Duodenal mucosa (tissue), 2 donors: Measurements from ENCODE around the gene BCORL1.

ENCODE experiments used
- H3K27ac ChIP-seq: one replicate; pipeline ENCODE4 v1.7.0; 2013; ENCODE audit warnings: low read depth, low read length
- H3K27me3 ChIP-seq, 2 donors: one replicate each; pipeline ENCODE4 v1.7.0; 2013; ENCODE audit warnings: low read length in 2 of 2, control low read depth in 1 of 2; ENCODE audit not compliant: insufficient read depth in 2 of 2, control insufficient read depth in 1 of 2
- H3K36me3 ChIP-seq, 2 donors: one replicate each; pipeline ENCODE4 v1.7.0; 2013; ENCODE audit warnings: low read length in 2 of 2, control low read depth in 1 of 2; ENCODE audit not compliant: insufficient read depth in 2 of 2, control insufficient read depth in 1 of 2
- H3K4me1 ChIP-seq, 2 donors: one replicate each; pipeline ENCODE4 v1.7.0; 2013; ENCODE audit warnings: low read length in 2 of 2, control low read depth in 1 of 2; ENCODE audit not compliant: insufficient read depth in 2 of 2, control insufficient read depth in 1 of 2
- H3K4me3 ChIP-seq, 2 donors: one replicate each; pipeline ENCODE4 v1.7.0; 2013; ENCODE audit warnings: low read length in 2 of 2, low read depth in 1 of 2
- H3K9ac ChIP-seq, 2 donors: one replicate each; pipeline ENCODE4 v1.7.0; 2013; ENCODE audit warnings: low read length in 2 of 2, low read depth in 1 of 2
- H3K9me3 ChIP-seq, 2 donors: one replicate each; pipeline ENCODE4 v1.7.0; 2013; ENCODE audit warnings: low read length in 2 of 2, control low read depth in 1 of 2; ENCODE audit not compliant: control insufficient read depth in 1 of 2

BCORL1 gene

GRCh38 chrX:130028196-130028595 lies 45.8 kb downstream of the BCORL1 start:
- Histone ChIP-seq H3K27me3 (no peaks in the 10 kb centered on the region), H3K4me1 (peaks cover 6 to 7% of the 10 kb centered on the region in 2 donors), H3K9me3 (no peaks in the 10 kb centered on the region), H3K9ac (no peak overlapping the region), H3K27ac (no peak overlapping the region), H3K36me3 (peaks cover under 1 to 32% of the 10 kb centered on the region in 2 donors), H3K4me3 (no peak overlapping the region)

GRCh38 chrX:130030826-130031225 lies 48.4 kb downstream of the BCORL1 start:
- Histone ChIP-seq H3K36me3 (peaks cover 6 to 37% of the 10 kb centered on the region in 2 donors), H3K4me3 (no peak overlapping the region), H3K9me3 (no peaks in the 10 kb centered on the region), H3K27ac (no peak overlapping the region), H3K9ac (no peak overlapping the region), H3K27me3 (no peaks in the 10 kb centered on the region), H3K4me1 (no peaks in the 10 kb centered on the region)

GRCh38 chrX:130032552-130032951 lies 50.1 kb downstream of the BCORL1 start:
- Histone ChIP-seq H3K9me3 (no peaks in the 10 kb centered on the region), H3K9ac (no peak overlapping the region), H3K4me1 (no peaks in the 10 kb centered on the region), H3K4me3 (no peak overlapping the region), H3K27me3 (no peaks in the 10 kb centered on the region), H3K36me3 (peaks cover 8 to 36% of the 10 kb centered on the region in 2 donors), H3K27ac (no peak overlapping the region)

GRCh38 chrX:130034178-130034577 lies 51.7 kb downstream of the BCORL1 start:
- Histone ChIP-seq H3K4me3 (no peak overlapping the region), H3K9ac (no peak overlapping the region), H3K27ac (no peak overlapping the region), H3K4me1 (no peaks in the 10 kb centered on the region), H3K27me3 (no peaks in the 10 kb centered on the region), H3K9me3 (no peaks in the 10 kb centered on the region), H3K36me3 (peaks cover 13 to 47% of the 10 kb centered on the region in 2 donors)

- no peaks in the 10 kb centered on the region for H3K27me3 ChIP-seq
- H3K4me3 ChIP-seq = no peak overlapping the region
- no peaks in the 10 kb centered on the region for H3K9me3 ChIP-seq
- no peak overlapping the region for H3K27ac ChIP-seq
- H3K9ac ChIP-seq = no peak overlapping the region
- peaks cover 0 to 6% of the 10 kb centered on the region in 2 donors for H3K4me1 ChIP-seq
- H3K36me3 ChIP-seq = peaks cover 19 to 41% of the 10 kb centered on the region in 2 donors
These were observed 57.4 kb downstream of the BCORL1 start for GRCh38 chrX:130039847-130040246.

GRCh38 chrX:130047416-130047815 lies 65.0 kb downstream of the BCORL1 start:
- Histone ChIP-seq H3K4me1 (no peaks in the 10 kb centered on the region), H3K27ac (no peak overlapping the region), H3K9ac (no peak overlapping the region), H3K4me3 (no peak overlapping the region), H3K27me3 (no peaks in the 10 kb centered on the region), H3K36me3 (peaks cover 24 to 38% of the 10 kb centered on the region in 2 donors), H3K9me3 (no peaks in the 10 kb centered on the region)

- Histone ChIP-seq H3K27me3 (no peaks in the 10 kb centered on the region), H3K4me3 (no peak overlapping the region), H3K4me1 (no peaks in the 10 kb centered on the region), H3K36me3 (peaks cover 24 to 46% of the 10 kb centered on the region in 2 donors), H3K9me3 (no peaks in the 10 kb centered on the region), H3K9ac (no peak overlapping the region), H3K27ac (no peak overlapping the region)
These were observed 66.3 kb downstream of the BCORL1 start for GRCh38 chrX:130048686-130049222.

GRCh38 chrX:130049821-130050220 lies 67.4 kb downstream of the BCORL1 start:
- Histone ChIP-seq H3K9me3 (no peaks in the 10 kb centered on the region), H3K27me3 (no peaks in the 10 kb centered on the region), H3K9ac (no peak overlapping the region), H3K27ac (no peak overlapping the region), H3K4me3 (no peak overlapping the region), H3K36me3 (peaks cover 26 to 52% of the 10 kb centered on the region in 2 donors), H3K4me1 (no peaks in the 10 kb centered on the region)

- no peak overlapping the region for H3K9ac ChIP-seq
- no peaks in the 10 kb centered on the region for H3K9me3 ChIP-seq
- H3K27me3 ChIP-seq = no peaks in the 10 kb centered on the region
- H3K27ac ChIP-seq = no peak overlapping the region
- H3K4me3 ChIP-seq = no peak overlapping the region
- H3K36me3 ChIP-seq = peaks cover 26 to 61% of the 10 kb centered on the region in 2 donors
- H3K4me1 ChIP-seq = no peaks in the 10 kb centered on the region
These were observed 68.9 kb downstream of the BCORL1 start for GRCh38 chrX:130051176-130051845.

GRCh38 chrX:130053236-130053635 lies 70.8 kb downstream of the BCORL1 start:
- Histone ChIP-seq H3K9me3 (no peaks in the 10 kb centered on the region), H3K4me3 (no peak overlapping the region), H3K36me3 (peaks cover 16 to 49% of the 10 kb centered on the region in 2 donors), H3K9ac (no peak overlapping the region), H3K27me3 (no peaks in the 10 kb centered on the region), H3K4me1 (no peaks in the 10 kb centered on the region), H3K27ac (no peak overlapping the region)
